AG04450 (cell line): ENCODE data around the gene RPS2. TPM values are rescaled to one million over a fixed set of nuclear protein-coding genes. Genes with fewer than 3 reads are reported as not detected.

ENCODE experiments used
- CTCF ChIA-PET: fragments of 300-600, 350-600 bp; formaldehyde crosslinking; extraction: SDS; loops from one replicate; lab custom pipeline; 2022; ENCODE audit warnings: antibody characterized with exemption, inconsistent platforms; lab: Charles Lee
- POLR2A ChIA-PET: fragments of 350-600 bp; formaldehyde crosslinking; extraction: SDS; loops from one replicate; lab custom pipeline; 2021; ENCODE audit warnings: antibody characterized with exemption, inconsistent platforms; lab: Yijun Ruan, JAX
- DNase-seq: peaks from one replicate; pipeline ENCODE4 v3.0.0-alpha.2; 2011; ENCODE audit warnings: low read depth, low spot score
- H3K27ac ChIP-seq: one replicate; pipeline ENCODE4 v1.5.1; 2012; ENCODE audit warnings: low read depth, low read length, control low read depth
- H3K27me3 ChIP-seq: one replicate; pipeline ENCODE4 v1.6.0; 2012; ENCODE audit warnings: low read length; ENCODE audit not compliant: control insufficient read depth, insufficient read depth
- H3K4me3 ChIP-seq: 2 replicates; pipeline ENCODE4 v1.5.1; 2011; ENCODE audit warnings: mild to moderate bottlenecking, low read depth, low read length, control low read depth
- H3K9me3 ChIP-seq: 2 replicates; pipeline ENCODE4 v1.5.1; 2012; ENCODE audit warnings: low read length; ENCODE audit not compliant: control insufficient read depth, insufficient read depth
- CTCF ChIP-seq: IDR thresholded peaks from 2 replicates; pipeline ENCODE4 v1.5.1; 2011; ENCODE audit warnings: low read depth, low read length, control low read depth, inconsistent platforms
- polyA plus RNA-seq: library from polyadenylated mRNA; depleted of rRNA; stranded (reverse); fragments of >200 nt; gene quantifications from 2 replicates; pipeline ENCODE4 v1.2.3, GENCODE V29; 2011; rRNA removed
- small RNA-seq: library from RNA; depleted of rRNA; stranded (forward); fragments of <200 nt; gene quantifications from one replicate; pipeline ENCODE3, GENCODE V24; 2012; ENCODE audit warnings: low read depth; ENCODE audit not compliant: insufficient read length

Gene RPS2
- polyA plus RNA-seq, 1 experiment, result 2,494 TPM

- H3K4me3 ChIP-seq, result no peak overlapping the region
- no peak overlapping the region for H3K27ac ChIP-seq
- no peak for DNase-seq
- TF ChIP-seq CTCF, result no peak
- ChIA-PET POLR2A (no interaction called here), CTCF (no interaction called here)
- peaks cover 62% of the 10 kb centered on the region for H3K27me3 ChIP-seq
- no peaks in the 10 kb centered on the region; the same call in 1 of the 2 replicates for H3K9me3 ChIP-seq
These were observed 51.1 kb downstream of the RPS2 start for GRCh38 chr16:1913327-1914083.

- TF ChIP-seq CTCF, result no peak
- peaks cover 61% of the 10 kb centered on the region for H3K27me3 ChIP-seq
- H3K27ac ChIP-seq, result no peak overlapping the region
- CTCF ChIA-PET, result no interaction called here
- DNase-seq, result no peak
- POLR2A ChIA-PET, result no interaction called here
- H3K9me3 ChIP-seq, result no peaks in the 10 kb centered on the region; the same call in 1 of the 2 replicates
- H3K4me3 ChIP-seq, result no peak overlapping the region
These were observed 52.4 kb downstream of the RPS2 start for GRCh38 chr16:1912215-1912543.

Small RNA genes within 50 kb of the gene (small RNA-seq; reads per million reads assigned to genes)
- not detected for gene AC005363.2
- not detected for gene RN7SL219P
- not detected for gene SNORA10
- not detected for gene SNORA64

Other genes with a start within 250 kb of the RPS2 start
- 15.6 and 25.5 TPM in 2 replicates for gene NME3, start 193.3 kb downstream of the RPS2 start, polyA plus RNA-seq
- gene EME2, start 192.0 kb downstream of the RPS2 start, polyA plus RNA-seq, result 2.4 and 3.1 TPM in 2 replicates
- 55.8 and 62.2 TPM in 2 replicates for gene MRPS34, start 191.7 kb downstream of the RPS2 start, polyA plus RNA-seq
- 11.0 and 13.3 TPM in 2 replicates for gene SPSB3, start 182.3 kb downstream of the RPS2 start, polyA plus RNA-seq
- 20.0 and 29.2 TPM in 2 replicates for gene NUBP2, start 181.9 kb downstream of the RPS2 start, polyA plus RNA-seq
- not detected in 2 replicates for gene IGFALS, start 171.1 kb downstream of the RPS2 start, polyA plus RNA-seq
- 11.8 and 16.2 TPM in 2 replicates for gene HAGH, start 138.0 kb downstream of the RPS2 start, polyA plus RNA-seq
- gene FAHD1, start 137.6 kb downstream of the RPS2 start, polyA plus RNA-seq, result 35.2 and 45.4 TPM in 2 replicates
- gene MEIOB, start 92.7 kb downstream of the RPS2 start, polyA plus RNA-seq, result 0.04 TPM in 1 of 2 replicates, not detected in the other
- not detected in 2 replicates for gene HS3ST6, start 46.4 kb downstream of the RPS2 start, polyA plus RNA-seq
- 23.1 and 32.6 TPM in 2 replicates for gene MSRB1, start 21.6 kb downstream of the RPS2 start, polyA plus RNA-seq
- gene RPL3L, start 10.1 kb downstream of the RPS2 start, polyA plus RNA-seq, result not detected in 2 replicates
- gene NDUFB10, start 5.3 kb downstream of the RPS2 start, polyA plus RNA-seq, result 126 and 163 TPM in 2 replicates
- not detected in 2 replicates for gene RNF151, start 2.0 kb upstream of the RPS2 start, polyA plus RNA-seq
- 13.7 and 24.8 TPM in 2 replicates for gene TBL3, start 7.2 kb upstream of the RPS2 start, polyA plus RNA-seq
- gene NOXO1, start 16.6 kb upstream of the RPS2 start, polyA plus RNA-seq, result not detected in 2 replicates
- gene GFER, start 19.4 kb upstream of the RPS2 start, polyA plus RNA-seq, result 15.8 and 19.5 TPM in 2 replicates
- gene SYNGR3, start 25.1 kb upstream of the RPS2 start, polyA plus RNA-seq, result 1.8 and 2.3 TPM in 2 replicates
- gene ZNF598, start 45.0 kb upstream of the RPS2 start, polyA plus RNA-seq, result 8.2 and 10.7 TPM in 2 replicates
- 0.66 and 0.94 TPM in 2 replicates for gene NPW, start 55.0 kb upstream of the RPS2 start, polyA plus RNA-seq
- 16.7 and 23.5 TPM in 2 replicates for gene NHERF2, start 62.1 kb upstream of the RPS2 start, polyA plus RNA-seq
- gene NTHL1, start 83.0 kb upstream of the RPS2 start, polyA plus RNA-seq, result 10.7 and 14.5 TPM in 2 replicates
- 35.9 and 42.2 TPM in 2 replicates for gene TSC2, start 83.2 kb upstream of the RPS2 start, polyA plus RNA-seq
- 16.1 and 21.7 TPM in 2 replicates for gene PKD1, start 171.1 kb upstream of the RPS2 start, polyA plus RNA-seq
- gene RAB26, start 183.8 kb upstream of the RPS2 start, polyA plus RNA-seq, result 3.6 and 5.2 TPM in 2 replicates
- gene TRAF7, start 191.0 kb upstream of the RPS2 start, polyA plus RNA-seq, result 35.2 and 49.3 TPM in 2 replicates
- gene CASKIN1, start 231.8 kb upstream of the RPS2 start, polyA plus RNA-seq, result 0.01 and 0.02 TPM in 2 replicates
- gene MLST8, start 240.6 kb upstream of the RPS2 start, polyA plus RNA-seq, result 41.1 and 55.1 TPM in 2 replicates
- gene BRICD5, start 246.0 kb upstream of the RPS2 start, polyA plus RNA-seq, result 0.26 and 0.37 TPM in 2 replicates